HG02943 (cell line): ENCODE measurements around the gene PCDH7.

Experiments used
- ATAC-seq: cut with Tn5 transposase; IDR thresholded peaks from one replicate; pipeline ENCODE4 v1.9.1; 2021; ENCODE audit warnings: mild to moderate bottlenecking, low read depth, moderate library complexity; ENCODE audit not compliant: unreplicated experiment

Gene PCDH7

DNA sequence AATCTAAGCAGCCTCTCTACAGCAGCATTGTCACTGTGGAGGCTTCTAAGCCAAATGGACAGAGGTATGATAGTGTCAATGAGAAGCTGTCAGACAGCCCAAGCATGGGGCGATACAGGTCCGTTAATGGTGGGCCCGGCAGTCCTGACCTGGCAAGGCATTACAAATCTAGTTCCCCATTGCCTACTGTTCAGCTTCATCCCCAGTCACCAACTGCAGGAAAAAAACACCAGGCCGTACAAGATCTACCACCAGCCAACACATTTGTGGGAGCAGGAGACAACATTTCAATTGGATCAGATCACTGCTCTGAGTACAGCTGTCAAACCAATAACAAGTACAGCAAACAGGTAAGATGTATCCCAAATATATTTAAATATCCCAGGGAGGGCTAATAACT lies 4.1 kb downstream of the PCDH7 start:
- ATAC-seq: no peak

GRCh38 chr4:30725562-30725961 lies 5.4 kb downstream of the PCDH7 start:
- ATAC-seq: no peak

DNA sequence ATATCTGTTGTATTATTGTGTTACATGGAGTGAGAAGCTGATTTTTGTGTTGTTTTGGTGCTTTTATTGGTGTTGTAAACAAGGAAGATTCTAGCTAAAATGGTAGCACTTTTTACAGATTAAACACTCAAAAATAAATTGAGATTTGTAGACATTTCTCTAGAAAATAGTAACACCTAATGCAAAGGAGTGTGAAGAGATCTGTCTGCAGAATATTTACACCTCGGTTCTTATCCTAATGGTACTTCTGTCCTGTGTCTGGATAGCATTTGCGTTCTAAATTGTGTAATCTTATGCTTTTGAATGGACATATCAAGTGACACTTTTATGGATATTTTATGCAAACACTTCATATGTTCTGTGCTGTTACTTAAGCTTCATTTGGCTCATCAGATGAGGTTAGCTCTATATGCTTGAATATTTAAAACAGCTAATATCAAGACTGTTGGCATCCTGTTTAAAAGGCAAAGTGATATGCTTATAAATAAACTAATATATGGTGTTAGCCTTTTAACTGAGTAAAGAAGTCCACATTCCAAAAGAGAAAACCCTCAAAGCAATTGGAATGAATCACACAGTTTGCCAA lies 6.0 kb downstream of the PCDH7 start:
- no peak for ATAC-seq

DNA sequence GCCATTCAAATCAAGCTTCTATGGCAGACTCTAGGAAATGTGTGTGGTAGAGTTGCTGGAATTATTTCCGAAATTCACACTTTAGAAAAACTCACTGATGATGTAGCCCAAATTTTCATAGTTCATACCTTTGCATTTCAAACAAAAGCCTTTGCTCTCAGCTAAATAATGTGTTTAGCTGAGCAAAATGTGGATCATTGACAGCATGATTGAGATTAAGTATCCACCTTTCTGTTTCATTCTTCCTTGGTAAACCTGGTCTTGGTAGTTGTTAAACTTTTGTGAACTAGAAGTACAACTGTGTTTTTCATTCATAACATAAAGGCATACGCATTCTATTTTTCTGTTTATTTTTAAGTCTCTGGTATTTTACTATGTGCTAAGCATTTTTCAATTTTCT lies 7.2 kb downstream of the PCDH7 start:
- ATAC-seq: no peak

DNA sequence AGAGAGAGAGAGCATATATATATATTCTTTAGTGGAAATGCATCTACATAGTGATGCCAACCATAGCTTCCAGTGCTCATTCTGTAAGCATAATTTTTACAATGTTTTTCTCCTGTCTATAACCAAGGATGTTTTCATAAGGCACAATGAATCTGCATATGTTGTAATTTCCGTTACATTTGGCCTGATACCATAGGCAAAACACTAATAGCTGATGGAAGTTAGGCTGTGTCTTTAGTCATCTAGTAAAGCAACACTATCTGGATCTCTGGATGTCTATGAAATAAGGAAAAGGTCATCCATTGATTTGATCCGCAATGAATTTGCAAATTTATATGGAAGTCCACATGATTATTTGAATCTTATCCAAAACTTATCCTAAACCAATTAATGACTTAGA lies 8.1 kb downstream of the PCDH7 start:
- ATAC-seq: no peak

DNA sequence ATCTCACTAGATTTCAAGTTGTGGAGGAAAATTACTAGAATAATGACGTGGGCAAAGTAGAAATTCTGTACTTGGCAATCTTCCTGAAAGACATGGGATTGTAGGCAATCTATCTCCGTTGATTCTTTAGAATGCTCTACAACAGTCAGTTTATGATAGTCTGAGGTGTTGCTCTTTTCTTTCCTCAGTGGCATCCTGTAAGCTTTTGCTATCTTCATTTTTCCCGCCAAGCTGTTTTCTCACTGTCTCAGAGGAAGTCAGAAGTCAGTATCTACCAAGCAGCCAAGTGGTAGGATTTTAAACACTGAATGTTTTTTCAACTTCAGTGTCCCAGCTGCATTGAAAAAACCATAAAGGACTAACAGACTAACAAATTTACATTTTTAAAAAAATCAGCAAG lies 23.7 kb downstream of the PCDH7 start:
- no peak for ATAC-seq

DNA sequence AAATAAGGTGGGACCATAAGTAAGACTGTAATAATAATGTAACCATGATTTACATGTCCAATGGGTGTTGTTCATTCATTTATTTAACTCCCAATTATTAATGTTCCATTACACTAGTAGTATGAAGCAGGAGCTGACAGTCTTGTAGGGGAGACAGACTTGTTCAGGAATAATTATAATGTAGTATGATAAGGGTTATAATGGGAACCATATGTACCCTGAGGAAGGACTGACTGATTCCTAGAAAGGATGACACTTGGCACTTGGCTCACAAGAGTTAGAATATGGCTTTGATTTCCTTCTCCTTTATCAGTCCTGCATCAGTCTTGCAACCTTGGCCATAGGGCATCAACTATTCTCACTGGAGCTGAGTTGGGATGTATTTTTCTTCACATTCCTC lies 24.2 kb downstream of the PCDH7 start:
- no peak for ATAC-seq

GRCh38 chr4:30744957-30745640 lies 24.9 kb downstream of the PCDH7 start:
- no peak for ATAC-seq

DNA sequence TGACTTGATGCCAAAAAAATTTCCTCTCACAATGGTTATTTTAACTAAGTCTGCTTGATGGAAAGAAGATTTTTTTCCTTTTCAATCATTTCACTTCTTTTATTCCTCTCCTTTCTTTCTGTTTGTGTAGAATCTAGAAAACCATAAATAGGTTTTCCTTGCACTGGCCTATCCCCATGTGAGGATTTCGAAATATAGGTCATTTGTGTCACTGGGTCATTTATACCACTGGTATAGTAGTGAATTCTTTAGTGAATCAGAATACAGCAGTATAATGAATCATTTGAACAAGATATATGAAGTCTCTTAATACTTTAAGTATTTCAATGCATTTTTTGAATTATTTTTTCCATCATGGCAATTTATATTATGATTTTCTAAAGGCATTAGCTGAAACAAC lies 26.6 kb downstream of the PCDH7 start:
- no peak for ATAC-seq

GRCh38 chr4:30753316-30753715 lies 33.1 kb downstream of the PCDH7 start:
- no peak for ATAC-seq

- ATAC-seq: no peak
These were observed 33.9 kb downstream of the PCDH7 start for GRCh38 chr4:30754021-30754420.

GRCh38 chr4:30755346-30755745 lies 35.2 kb downstream of the PCDH7 start:
- ATAC-seq: no peak

DNA sequence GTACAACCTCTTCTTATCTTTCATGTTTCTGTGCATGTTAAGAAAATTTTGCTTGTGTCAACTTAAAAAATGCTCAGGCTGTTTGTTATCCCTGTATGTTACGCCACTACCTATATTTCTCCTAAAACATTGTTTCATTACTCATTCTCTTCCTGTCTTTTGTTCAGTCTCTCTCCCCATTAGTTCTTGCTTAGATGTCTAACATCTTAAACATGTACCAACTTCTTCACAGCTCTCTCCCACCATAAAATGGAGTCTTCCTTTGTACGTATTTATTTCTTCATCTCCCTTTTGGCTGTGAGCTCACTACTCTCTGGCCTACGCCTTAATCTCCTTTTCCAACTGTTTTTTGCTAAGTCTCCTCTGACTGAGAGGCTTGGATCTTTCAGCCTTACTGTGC lies 36.4 kb downstream of the PCDH7 start:
- ATAC-seq: no peak

DNA sequence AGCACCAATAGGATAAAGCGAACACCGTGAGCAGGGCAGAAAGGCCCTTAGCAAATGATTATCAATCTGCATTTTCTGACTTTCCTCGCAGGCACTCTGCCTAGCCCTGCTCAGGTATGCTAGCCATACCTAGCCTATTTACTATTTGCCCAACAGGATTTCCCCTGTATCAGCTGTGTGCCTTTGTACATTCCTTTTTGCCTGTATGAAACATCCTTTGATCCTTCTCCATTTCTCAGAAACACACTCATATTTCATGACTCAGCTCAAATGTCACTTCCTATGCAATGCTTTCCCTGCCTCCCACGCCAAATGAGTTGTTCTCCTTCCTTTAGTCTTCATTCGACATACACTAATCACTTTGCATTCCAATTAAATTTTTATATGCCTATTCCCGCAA lies 37.2 kb downstream of the PCDH7 start:
- ATAC-seq: no peak

- ATAC-seq: no peak
These were observed 40.4 kb downstream of the PCDH7 start for GRCh38 chr4:30760551-30760950.

- ATAC-seq: no peak
These were observed 43.2 kb downstream of the PCDH7 start for GRCh38 chr4:30763321-30763727.

GRCh38 chr4:30765022-30765421 lies 44.9 kb downstream of the PCDH7 start:
- no peak for ATAC-seq

DNA sequence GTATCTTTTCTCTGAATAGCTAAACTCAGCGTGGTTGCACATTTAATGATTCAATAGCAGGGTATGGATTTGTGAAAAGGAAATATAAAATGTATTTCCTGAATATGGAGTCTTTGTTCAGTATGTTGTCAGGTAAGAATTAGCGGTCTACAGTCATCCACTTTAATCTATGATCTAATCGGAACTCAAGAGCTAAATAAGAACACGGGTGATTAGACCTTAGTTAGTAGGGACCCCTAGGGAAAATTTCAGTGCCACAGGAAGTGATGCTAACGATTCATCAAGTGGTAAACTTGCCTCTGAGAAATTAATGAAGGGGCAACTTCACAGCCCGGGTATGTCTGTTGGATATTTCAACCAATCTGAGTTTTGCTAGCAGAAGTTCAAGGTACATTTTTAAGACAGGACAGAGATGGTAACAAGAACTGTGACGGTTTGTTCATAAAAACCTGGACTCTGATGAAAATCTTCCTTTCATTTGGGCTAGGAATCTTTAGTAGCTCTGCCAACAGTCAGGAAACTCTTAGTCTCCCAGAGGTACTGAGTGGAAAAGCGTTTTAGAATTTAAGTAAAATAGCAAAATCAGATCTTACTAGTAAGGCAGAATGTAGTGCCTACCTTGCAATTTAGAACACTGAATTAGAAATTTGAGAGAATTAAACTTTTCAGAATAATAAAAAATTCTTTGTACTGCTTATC lies 47.1 kb downstream of the PCDH7 start:
- ATAC-seq: no peak

- ATAC-seq: no peak
These were observed 48.1 kb downstream of the PCDH7 start for GRCh38 chr4:30768277-30768676.

DNA sequence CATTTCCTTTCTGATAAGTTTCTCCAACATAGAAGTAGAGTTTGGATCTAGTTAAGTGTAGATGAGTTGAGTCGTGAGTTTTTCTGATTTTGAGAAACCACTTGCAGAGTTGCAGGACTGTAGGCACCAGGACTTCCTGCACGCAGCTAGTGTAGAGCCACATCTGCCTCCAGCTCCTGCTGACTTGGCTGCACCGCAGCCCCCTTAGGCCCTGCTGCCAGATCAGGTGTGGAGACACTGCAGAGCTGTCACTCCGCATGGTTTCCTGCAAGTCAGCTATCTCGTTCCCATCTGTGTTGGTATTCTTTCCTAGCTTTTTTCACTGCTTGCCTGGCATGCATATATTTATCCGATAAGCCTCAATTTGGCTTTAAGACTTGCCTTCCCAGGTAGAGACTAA lies 48.9 kb downstream of the PCDH7 start:
- no peak for ATAC-seq

GRCh38 chr4:30770049-30770549 lies 49.9 kb downstream of the PCDH7 start:
- ATAC-seq: no peak

- no peak for ATAC-seq
These were observed 50.6 kb downstream of the PCDH7 start for GRCh38 chr4:30770812-30771211.
